Hematopoietic multipotent progenitor cell treated with erythropoietin and hydrocortisone succinate and interleukin-3 and kit ligand, for 15 days (in vitro differentiated cells): ENCODE measurements around the gene NECAB3.

Experiments used
- DNase-seq: peaks from one replicate; pipeline ENCODE4 v3.0.0-alpha.2; 2015; ENCODE audit warnings: low spot score

Gene NECAB3

GRCh38 chr20:33677991-33678702 is 3.9 kb upstream of the NECAB3 start:
- no peak for DNase-seq

DNA sequence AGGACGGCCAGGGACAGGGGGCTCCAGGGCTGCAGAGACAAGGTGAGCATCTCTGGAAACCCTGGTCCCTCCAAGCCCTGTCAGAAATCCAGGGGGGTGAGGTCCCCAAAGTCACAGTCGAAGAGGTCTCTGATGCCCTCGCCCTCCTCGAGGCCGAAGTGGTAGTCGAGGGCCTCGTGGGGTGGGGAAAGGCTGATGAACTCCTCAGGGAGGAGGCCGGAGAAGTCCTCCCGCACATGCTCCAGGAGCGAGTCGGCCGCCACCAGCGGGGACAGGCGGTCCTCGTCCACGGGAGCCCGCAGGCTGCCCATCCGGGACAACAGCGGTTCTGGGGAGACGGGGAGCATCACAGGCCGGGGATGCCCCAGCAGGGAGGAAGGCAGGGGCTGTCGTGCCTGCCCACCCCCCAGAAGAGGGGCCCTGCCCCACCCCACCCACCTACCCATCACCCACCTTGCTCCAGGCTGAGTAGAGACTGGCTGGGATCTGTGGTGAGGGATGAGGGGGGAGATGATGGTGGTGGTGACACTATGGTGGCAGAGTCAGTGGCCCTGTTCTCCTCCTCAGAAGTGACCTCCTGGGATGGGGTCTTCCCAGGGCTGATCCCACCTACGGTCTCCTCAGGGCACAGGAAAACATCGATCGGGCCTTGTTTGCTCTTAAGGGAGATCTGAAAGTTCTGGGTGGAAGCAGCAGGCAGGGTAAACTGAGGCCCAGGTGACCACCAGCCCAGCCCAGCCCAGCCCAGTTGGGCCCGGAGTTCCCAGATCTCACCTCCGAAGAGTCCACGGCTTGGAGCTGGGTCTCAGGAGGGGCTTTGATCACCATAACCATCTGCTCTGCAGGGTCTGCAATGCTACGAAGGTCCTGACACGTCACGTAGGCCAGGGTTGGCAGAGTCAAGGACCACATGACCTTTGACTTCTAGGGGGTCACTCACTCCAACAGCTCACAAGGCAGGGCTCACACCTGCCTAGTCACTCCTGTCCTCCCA is 2.7 kb upstream of the NECAB3 start:
- DNase-seq = no peak

GRCh38 chr20:33676121-33676520 is 1.9 kb upstream of the NECAB3 start:
- DNase-seq = no peak

- DNase-seq = no peak
These were observed 1.1 kb upstream of the NECAB3 start for GRCh38 chr20:33675136-33675959.

- no peak for DNase-seq
These were observed 576 bp downstream of the NECAB3 start for GRCh38 chr20:33673410-33674293.

DNA sequence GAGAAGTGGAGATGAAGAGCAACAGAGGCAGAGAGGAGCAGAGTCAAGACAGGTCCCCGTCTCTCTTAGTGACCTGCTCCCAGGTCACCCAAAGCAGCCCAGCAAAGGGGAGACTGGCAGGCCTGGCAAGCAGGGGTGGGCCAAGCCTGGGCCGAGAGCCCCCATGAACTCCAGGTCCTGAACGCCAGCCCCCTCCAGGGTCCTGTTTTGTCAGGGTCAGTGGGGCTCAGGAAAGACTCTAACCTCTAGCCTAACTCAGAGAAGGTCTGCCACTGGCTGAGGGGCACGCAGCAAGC is 1.2 kb downstream of the NECAB3 start:
- no peak for DNase-seq

DNA sequence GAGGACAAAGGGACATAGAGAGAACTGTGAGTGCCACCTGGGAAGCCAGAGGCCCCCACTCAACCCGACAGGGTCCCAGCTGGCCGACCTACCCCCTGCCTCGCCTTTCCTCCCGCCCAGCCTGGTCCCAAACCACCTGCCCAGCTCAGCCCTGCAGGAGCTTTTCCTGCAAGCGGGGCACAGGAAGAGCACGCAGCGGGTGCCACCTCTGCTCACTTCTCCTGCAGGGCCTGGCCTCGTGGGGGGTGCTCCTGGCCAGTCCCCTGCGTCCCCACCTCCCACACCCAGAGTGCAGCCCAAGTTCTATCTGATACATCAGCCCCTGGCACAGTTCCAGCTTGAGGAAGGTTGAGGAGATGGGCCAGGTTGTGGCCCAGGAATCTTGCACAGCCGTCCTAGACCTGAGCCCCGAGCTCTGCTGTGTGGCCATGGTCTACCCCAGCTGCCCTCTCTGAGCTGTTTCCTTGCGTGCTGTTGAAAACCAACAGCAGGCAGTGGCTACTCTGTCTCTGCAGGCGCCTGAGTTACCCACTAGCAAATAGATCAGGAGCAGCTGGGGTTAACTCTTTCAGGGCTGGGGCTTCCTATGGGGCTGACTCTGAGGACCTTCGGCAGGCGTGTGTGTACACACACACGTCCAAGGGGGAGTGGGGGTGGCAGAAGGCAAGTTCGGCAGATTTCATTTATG is 1.7 kb downstream of the NECAB3 start:
- no peak for DNase-seq

GRCh38 chr20:33671573-33672288 is 2.5 kb downstream of the NECAB3 start:
- no peak for DNase-seq

DNA sequence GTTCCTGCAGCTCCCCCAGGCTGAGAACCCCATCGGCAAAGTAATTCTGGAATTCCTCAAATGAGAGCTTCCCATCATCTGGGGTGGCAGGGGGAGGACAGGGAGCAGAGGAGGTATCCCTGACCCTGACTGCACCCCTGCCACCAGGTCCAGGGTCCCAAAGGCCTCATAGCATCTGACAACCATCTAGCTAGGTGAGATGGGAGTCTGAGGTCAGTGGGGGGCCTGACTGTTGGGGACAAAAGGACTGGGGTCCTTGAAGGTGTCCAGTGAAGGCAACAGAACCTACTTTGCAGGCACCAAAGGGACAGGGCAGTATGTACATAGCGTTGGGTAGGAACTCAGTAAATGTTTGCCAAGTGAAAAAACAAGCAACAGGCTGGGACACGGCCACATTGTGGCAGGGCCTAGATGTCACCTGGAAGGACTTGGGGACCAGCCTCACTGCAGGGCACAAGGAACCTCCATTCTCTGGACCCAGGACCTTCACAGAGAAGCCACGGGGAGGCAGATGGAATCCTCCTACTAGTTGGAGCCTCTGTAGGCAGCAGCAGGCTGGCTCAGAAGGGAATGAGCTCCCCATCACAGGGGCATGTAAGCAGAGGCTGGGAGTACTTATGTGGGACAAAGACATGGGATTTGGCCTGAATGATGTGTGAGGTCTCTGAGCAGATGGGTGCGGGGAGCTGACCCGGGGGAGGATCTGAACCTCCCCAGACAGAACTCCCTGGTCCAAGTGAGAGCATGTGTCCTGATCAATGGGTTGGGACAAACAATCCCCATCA is 3.3 kb downstream of the NECAB3 start:
- DNase-seq = no peak

DNA sequence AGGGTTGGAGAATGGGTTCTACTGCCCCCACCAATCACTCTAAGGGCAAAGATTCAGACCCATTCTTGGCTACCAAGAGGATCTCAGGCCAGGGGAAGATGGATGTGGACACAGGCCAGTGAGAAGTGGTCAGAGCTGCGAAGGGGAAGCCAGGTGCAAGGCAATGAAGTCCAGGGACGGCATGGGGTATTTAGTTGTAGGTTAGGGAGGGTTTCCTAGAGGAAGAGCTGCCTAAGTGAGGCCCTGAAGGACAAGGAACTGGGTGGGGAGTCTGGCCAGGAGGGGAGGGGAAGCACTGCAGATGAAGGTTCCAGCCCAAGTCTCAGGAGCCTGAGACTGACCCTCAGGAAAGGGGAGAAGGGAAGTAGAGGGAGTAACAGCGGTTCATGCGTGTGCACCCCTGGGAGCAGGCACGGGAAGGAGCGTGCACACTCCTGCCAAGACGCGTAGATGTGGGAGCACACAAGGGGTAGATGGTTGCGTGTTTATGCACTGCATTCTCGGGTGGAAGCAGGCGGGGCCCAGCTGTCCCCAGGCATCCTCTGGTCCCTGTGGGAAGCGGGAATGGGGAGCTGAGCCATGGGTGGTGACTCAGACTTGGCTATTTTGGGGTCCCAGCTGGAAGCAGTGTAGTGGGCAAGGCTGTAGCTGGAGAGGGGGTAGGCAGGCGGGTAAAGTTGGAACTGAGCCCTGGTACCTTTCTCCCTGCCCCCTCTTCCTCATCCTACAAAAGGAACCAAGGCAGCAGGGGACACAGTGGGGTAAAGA is 4.2 kb downstream of the NECAB3 start:
- no peak for DNase-seq

GRCh38 chr20:33669224-33669623 is 5.0 kb downstream of the NECAB3 start:
- no peak for DNase-seq

DNA sequence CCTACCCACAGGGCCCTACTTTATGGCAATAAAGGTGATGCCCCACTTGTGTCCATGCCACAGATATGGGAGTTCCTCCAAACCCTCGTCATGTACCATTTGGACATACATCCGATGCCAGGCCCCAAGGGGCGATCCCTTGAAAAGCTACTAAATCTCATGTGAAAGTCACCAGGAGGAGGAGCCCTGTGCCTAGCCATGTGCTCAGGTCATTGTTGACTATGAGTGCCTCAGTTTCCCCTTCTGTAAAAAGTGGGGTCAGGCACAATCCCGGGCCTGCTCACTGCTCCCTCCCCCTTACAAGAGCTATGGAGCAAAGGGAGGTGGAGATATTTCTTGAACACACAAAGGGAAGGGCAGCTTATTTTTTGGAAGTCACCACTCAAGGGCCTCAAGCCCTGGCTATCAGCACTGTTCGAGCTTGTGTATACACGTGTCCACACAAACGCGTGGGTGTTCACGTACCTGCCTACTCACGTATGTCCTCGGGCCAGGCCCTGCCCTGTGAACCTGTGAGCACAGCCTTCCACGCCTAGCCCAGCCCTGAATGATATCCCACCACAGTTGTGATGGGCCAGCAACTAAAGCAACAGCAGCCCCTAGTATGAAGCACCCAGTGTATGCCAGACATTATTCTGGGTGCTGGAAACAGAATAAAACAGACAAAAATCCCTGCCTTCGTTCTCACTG is 5.6 kb downstream of the NECAB3 start:
- DNase-seq = no peak

DNA sequence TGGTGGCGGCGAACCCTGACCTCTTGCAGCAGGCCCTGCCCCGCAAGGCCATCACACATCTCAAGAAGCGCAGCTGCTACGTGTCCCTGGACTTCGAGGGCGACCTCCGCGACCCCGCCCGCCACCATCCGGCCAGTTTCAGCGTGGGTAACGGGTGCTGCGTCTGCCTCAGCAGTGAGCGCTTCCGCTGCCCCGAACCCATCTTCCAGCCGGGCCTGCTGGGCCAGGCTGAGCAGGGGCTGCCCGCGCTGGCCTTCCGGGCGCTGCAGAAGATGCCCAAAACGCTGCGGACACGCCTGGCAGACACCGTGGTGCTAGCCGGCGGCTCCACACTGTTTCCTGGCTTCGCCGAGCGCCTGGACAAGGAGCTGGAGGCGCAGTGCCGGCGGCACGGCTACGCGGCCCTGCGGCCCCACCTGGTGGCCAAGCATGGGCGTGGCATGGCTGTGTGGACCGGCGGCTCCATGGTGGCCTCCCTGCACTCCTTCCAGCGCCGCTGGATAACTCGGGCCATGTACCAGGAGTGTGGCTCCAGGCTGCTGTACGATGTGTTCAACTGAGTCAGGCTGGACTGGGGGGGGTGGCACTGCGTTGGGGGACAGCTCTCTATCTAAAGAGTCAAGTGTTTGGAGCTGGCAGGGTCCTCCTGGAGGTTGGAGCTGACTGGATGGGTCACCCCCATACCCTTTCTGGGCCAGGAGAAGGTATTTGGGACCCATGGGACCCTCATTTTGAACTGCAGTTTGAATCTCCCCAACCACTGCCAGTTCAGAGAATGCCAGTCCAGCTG is 6.4 kb downstream of the NECAB3 start:
- peak; percentile 78 for DNase-seq

- peak; percentile 30 for DNase-seq
These were observed 7.0 kb downstream of the NECAB3 start for GRCh38 chr20:33667245-33667675.

DNA sequence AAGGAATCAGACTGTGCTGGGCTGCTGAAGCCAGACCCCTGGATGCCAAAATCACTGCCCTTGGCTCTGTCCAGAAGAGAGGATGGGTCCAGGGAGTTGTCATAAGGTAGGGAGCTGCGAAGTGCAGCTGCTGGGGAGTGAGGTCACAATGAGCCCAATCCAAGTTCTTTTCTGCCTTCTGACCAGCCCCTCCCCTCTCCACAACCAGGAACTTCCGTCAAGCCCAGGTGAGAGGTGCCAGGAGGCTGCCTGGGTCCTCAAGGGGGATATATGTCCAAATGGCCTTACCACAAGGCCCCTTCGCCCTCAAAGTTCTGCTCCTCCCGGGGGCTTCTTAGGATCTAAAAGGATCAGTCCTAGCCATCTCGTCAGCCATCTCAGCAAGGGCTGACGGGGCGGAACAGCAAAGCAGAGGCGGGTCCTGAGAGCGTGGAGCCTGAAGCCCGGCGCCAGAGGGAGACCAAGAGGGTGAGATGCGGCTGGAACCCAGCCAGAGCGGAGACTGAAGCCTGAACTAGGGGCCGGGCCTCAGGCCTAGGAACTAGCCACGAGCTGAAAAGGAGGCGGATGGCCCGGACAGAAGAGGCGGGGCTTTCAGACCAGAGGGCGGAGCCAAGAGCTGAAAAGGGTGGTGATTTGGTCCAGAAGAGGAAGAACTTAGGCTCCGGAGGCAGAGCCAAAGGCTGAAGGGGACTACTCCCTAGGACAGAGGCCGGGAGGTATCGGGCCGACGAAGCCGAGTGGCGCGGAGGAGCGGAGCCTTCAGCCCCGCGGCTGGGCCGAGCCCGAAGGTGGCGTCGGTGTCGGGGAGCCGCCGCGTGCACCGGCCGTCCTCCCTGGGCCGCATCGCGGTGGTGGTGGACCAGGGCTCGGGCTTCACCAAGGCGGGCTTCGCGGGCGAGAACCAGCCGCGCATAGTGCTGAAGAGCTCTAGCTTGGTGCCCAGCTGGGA is 7.7 kb downstream of the NECAB3 start, which contains the start of gene ACTL10:
ACTL10 (plus strand) TSS at position 651 of the 952 bp plus-strand sequence. CDS start 555 bp downstream, outside the sequence.
- DNase-seq = peak; percentile 83

GRCh38 chr20:33664762-33665144 is 9.5 kb downstream of the NECAB3 start:
- DNase-seq = no peak
